Measurements from ENCODE around the gene PTGER3. TPM values are rescaled to one million over a fixed set of nuclear protein-coding genes. Genes with fewer than 3 reads are reported as not detected.
A peak's percentile ranks its signal among the peaks of the same experiment; 100 is the strongest.

PTGER3 gene
- total RNA-seq, 1 donor from 2014 or later: not detected

GRCh38 chr1:71080739-71081696 is 33.4 kb upstream of the PTGER3 start, which contains the start of gene ZRANB2:
Gene ZRANB2, minus strand, starts transcription at chr1:71081035. Its CDS starts 40 bp downstream, at chr1:71080995.
- peaks cover 40% of the 10 kb centered on the region for H3K27me3 Mint-ChIP-seq (ENCODE audit: low read depth)
- peak; percentile 76 for DNase-seq (ENCODE audit: low read depth, low spot score)
- H3K36me3 Mint-ChIP-seq (ENCODE audit: low read depth): peaks cover 3% of the 10 kb centered on the region
- peak within 1 kb of the TSS; percentile 100 for H3K27ac Mint-ChIP-seq (ENCODE audit: unreplicated experiment)
- H3K4me3 Mint-ChIP-seq: peak within 1 kb of the TSS; percentile 99
- peaks cover 7% of the 10 kb centered on the region for H3K9me3 Mint-ChIP-seq
- H3K4me1 Mint-ChIP-seq: peaks cover 25% of the 10 kb centered on the region
- peak; percentile 73 for TF ChIP-seq CTCF (conservative IDR thresholded peaks at IDR 0.05)

DNA sequence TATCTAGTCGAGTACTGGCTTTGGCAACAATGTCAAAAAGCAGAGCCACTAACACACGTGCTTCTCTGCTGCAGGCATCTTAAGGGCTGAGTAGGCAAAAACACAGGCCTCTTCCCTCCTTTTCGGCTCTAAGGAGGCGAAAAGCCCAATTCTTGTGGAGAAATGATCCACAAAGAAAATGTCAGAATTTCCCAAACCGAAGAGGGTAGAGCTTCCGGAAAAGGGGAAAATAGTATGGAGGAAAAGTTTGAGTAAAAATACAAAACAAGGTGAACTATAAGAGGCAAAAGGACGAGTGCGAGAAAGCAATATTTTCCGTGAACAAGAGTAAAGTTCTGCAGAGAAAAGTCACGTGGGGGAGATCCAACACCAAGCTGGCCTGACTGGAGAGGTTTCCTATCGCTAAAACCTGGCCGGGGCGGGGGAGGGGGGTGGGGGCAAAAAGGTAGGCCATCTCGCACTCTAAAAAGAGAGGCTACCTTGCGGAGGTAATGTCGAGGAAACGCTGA is 32.7 kb upstream of the PTGER3 start:
- peak overlapping the region; percentile 99 for H3K4me3 Mint-ChIP-seq
- no peak for DNase-seq (ENCODE audit: low read depth, low spot score)
- H3K27ac Mint-ChIP-seq (ENCODE audit: unreplicated experiment): peak overlapping the region; percentile 100
- H3K27me3 Mint-ChIP-seq (ENCODE audit: low read depth): peaks cover 34% of the 10 kb centered on the region
- H3K9me3 Mint-ChIP-seq: peaks cover 7% of the 10 kb centered on the region
- H3K36me3 Mint-ChIP-seq (ENCODE audit: low read depth): peaks cover 5% of the 10 kb centered on the region
- TF ChIP-seq CTCF (conservative IDR thresholded peaks at IDR 0.05): no peak
- H3K4me1 Mint-ChIP-seq: peaks cover 25% of the 10 kb centered on the region

- no peak overlapping the region for H3K27ac Mint-ChIP-seq (ENCODE audit: unreplicated experiment)
- peaks cover 18% of the 10 kb centered on the region for H3K36me3 Mint-ChIP-seq (ENCODE audit: low read depth)
- H3K9me3 Mint-ChIP-seq: no peaks in the 10 kb centered on the region
Measured at GRCh38 chr1:71074681-71075080, 27.1 kb upstream of the PTGER3 start.

GRCh38 chr1:71072273-71072672 is 24.7 kb upstream of the PTGER3 start:
- Mint-ChIP-seq H3K4me1 (no peaks in the 10 kb centered on the region), H3K36me3 (ENCODE audit: low read depth) (peaks cover 18% of the 10 kb centered on the region), H3K27me3 (ENCODE audit: low read depth) (no peaks in the 10 kb centered on the region), H3K27ac (ENCODE audit: unreplicated experiment) (no peak overlapping the region), H3K9me3 (no peaks in the 10 kb centered on the region), H3K4me3 (no peak overlapping the region)
- TF ChIP-seq CTCF (conservative IDR thresholded peaks at IDR 0.05): no peak
- no peak for DNase-seq (ENCODE audit: low read depth, low spot score)

More at GRCh38 chr1:71074681-71075080, 27.1 kb upstream of the PTGER3 start:
- no peak for TF ChIP-seq CTCF (conservative IDR thresholded peaks at IDR 0.05)
- H3K4me3 Mint-ChIP-seq: no peak overlapping the region
- no peak for DNase-seq (ENCODE audit: low read depth, low spot score)
- peaks cover 8% of the 10 kb centered on the region for H3K4me1 Mint-ChIP-seq
- H3K27me3 Mint-ChIP-seq (ENCODE audit: low read depth): no peaks in the 10 kb centered on the region

GRCh38 chr1:71071720-71072119 is 24.1 kb upstream of the PTGER3 start:
- no peak for TF ChIP-seq CTCF (conservative IDR thresholded peaks at IDR 0.05)
- no peak overlapping the region for H3K27ac Mint-ChIP-seq (ENCODE audit: unreplicated experiment)
- no peaks in the 10 kb centered on the region for H3K4me1 Mint-ChIP-seq
- peaks cover 18% of the 10 kb centered on the region for H3K36me3 Mint-ChIP-seq (ENCODE audit: low read depth)
- no peak for DNase-seq (ENCODE audit: low read depth, low spot score)
- no peaks in the 10 kb centered on the region for H3K27me3 Mint-ChIP-seq (ENCODE audit: low read depth)
- H3K9me3 Mint-ChIP-seq: no peaks in the 10 kb centered on the region
- H3K4me3 Mint-ChIP-seq: no peak overlapping the region
